T-helper 2 cell (primary cell): ENCODE measurements around the gene STIL.
A peak's percentile ranks its signal among the peaks of the same experiment; 100 is the strongest.
"Not testable (repeated sequence)": the region's sequence is repeated elsewhere in the genome, so short reads cannot be mapped to it uniquely, and the experiment has no call there.

ENCODE experiments used
- DNase-seq, 5 experiments: peaks; one replicate each; pipeline versions ENCODE4 v3.0.0 to v3.0.0-alpha.2; 2012 to 2022
- total RNA-seq, 2 donors: gene quantifications; one replicate each; lab custom pipeline; 2026; lab: John Stamatoyannopoulos, UW

STIL gene
- total RNA-seq, result 7.2 to 7.7 reads per million in 2 donors

- DNase-seq, result peak; percentile 93 to 100 (median 96)
Measured at GRCh38 chr1:47313915-47314664, at the start of gene STIL. Gene STIL (minus strand): TSS chr1:47314147. CDS start chr1:47310319, 3,828 bp downstream.

GRCh38 chr1:47362828-47363227 is 48.9 kb upstream of the STIL start:
- no peak for DNase-seq

GRCh38 chr1:47361380-47361779 is 47.4 kb upstream of the STIL start:
- no peak for DNase-seq

- DNase-seq, result peak in 1 of 5 experiments; percentile 52
Measured at GRCh38 chr1:47351305-47351704, 37.4 kb upstream of the STIL start.

- no peak for DNase-seq
Measured at GRCh38 chr1:47348246-47348645, 34.3 kb upstream of the STIL start.

GRCh38 chr1:47347735-47348134 is 33.8 kb upstream of the STIL start:
- no peak for DNase-seq

- DNase-seq, result not testable (repeated sequence)
Measured at GRCh38 chr1:47346979-47347378, 33.0 kb upstream of the STIL start.

GRCh38 chr1:47340227-47340626 is 26.3 kb upstream of the STIL start:
- no peak for DNase-seq

GRCh38 chr1:47338249-47339077 is 24.5 kb upstream of the STIL start:
- DNase-seq, result no peak

GRCh38 chr1:47337350-47337749 is 23.4 kb upstream of the STIL start:
- DNase-seq, result no peak

- no peak for DNase-seq
Measured at GRCh38 chr1:47334765-47335435, 21.0 kb upstream of the STIL start.

- peak; percentile 55 to 87 (median 66) for DNase-seq
Measured at GRCh38 chr1:47333922-47334764, 20.2 kb upstream of the STIL start.

GRCh38 chr1:47333578-47333921 is 19.6 kb upstream of the STIL start, which contains the start of gene CMPK1:
Gene CMPK1 (plus strand): TSS chr1:47333790. CDS start chr1:47333946, 156 bp downstream.
- peak; percentile 59 to 88 (median 64) for DNase-seq

GRCh38 chr1:47332779-47333577 is 19.0 kb upstream of the STIL start:
- DNase-seq, result no peak

- DNase-seq, result no peak
Measured at GRCh38 chr1:47331875-47332274, 17.9 kb upstream of the STIL start.

GRCh38 chr1:47330212-47330611 is 16.3 kb upstream of the STIL start:
- no peak for DNase-seq

GRCh38 chr1:47328992-47329391 is 15.0 kb upstream of the STIL start:
- no peak for DNase-seq

- no peak for DNase-seq
Measured at GRCh38 chr1:47326271-47326670, 12.3 kb upstream of the STIL start.

GRCh38 chr1:47325528-47325927 is 11.6 kb upstream of the STIL start:
- no peak for DNase-seq

- DNase-seq, result no peak
Measured at GRCh38 chr1:47324682-47325081, 10.7 kb upstream of the STIL start.

- DNase-seq, result no peak
Measured at GRCh38 chr1:47323599-47324031, 9.7 kb upstream of the STIL start.
